ENCODE data around the gene SOAT2. TPM values are rescaled to one million over a fixed set of nuclear protein-coding genes. Genes with fewer than 3 reads are reported as not detected.

The SOAT2 gene
- total RNA-seq, 4 donors from 2014 or later = 0.31 TPM; not detected in 3

DNA sequence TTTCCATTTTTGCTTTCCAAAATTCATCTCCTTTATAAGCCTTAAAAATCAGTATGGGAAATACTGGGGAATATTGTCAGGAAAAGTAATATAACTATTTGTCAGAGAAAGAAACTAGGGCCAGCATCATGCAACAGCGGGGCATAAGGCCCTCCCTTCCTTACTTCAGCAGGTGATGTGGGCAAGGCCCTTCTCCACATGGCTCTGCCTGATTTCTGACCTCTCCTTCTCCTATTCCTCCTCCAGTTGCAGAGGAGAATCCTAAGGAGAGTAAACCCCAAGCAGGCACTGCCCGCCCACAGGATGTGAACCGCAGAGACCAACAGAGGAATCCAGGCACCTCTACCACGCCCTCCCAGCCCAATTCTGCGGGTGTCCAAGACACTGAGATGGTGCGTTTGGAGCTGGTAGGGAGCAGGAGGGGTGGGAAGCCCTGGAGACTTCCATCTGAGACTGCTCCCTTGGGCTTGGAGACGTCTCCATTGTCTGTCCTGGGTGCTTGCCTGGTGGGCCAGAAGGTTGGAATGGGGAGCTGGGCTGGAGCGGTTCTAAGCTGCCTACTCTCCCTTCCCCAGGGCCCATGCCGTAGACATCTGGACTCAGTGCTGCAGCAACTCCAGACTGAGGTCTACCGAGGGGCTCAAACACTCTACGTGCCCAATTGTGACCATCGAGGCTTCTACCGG is 2.7 kb upstream of the SOAT2 start:
- peaks cover 0 to 28% of the 10 kb centered on the region in 2 donors for H3K36me3 ChIP-seq
- ATAC-seq = no peak
- WGBS, 2 donors (ENCODE audit: low coverage in 1 of 2) = 70 to 80% methylated on average over 2 to 10 of the region's 13 CpGs
- H3K4me1 ChIP-seq = peaks cover 0 to 62% (median 32%) of the 10 kb centered on the region in 3 donors
- H3K27ac ChIP-seq = peak overlapping the region in 2 of 4 donors; percentile 49 to 95
- H3K4me3 ChIP-seq = peak overlapping the region in 1 of 2 donors; percentile 83
- H3K27me3 ChIP-seq = no peaks in the 10 kb centered on the region
- H3K9me3 ChIP-seq = no peaks in the 10 kb centered on the region
- TF ChIP-seq EP300 (IDR thresholded peaks at IDR 0.05) = no peak
- TF ChIP-seq POLR2AphosphoS5 (IDR thresholded peaks at IDR 0.05) = no peak
- no peak for TF ChIP-seq POLR2A (IDR thresholded peaks at IDR 0.05)

DNA sequence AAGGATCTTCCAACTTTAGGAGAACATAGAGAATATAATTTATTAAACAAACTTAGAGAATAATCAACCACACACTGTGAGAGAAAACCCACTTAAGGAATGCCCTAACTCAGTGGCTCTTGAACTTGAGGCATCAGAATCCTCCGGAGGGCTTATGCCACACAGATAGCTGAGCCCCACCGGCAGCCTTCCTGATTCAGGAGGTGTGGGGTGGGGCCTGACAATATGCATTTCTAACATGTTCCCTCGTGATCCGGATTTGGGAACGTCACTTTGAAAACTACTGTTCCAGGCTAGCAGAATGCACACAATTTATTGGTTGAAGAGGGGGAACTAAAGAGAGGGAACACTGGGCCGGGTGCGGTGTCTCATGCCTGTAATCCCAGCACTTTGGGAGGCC is 2.0 kb upstream of the SOAT2 start:
- Histone ChIP-seq H3K36me3 (peaks cover 0 to 28% of the 10 kb centered on the region in 2 donors), H3K4me3 (peak overlapping the region in 1 of 2 donors; percentile 83), H3K27ac (peak overlapping the region in 2 of 4 donors; percentile 30 to 95), H3K27me3 (no peaks in the 10 kb centered on the region), H3K9me3 (no peaks in the 10 kb centered on the region), H3K4me1 (peaks cover 0 to 61% (median 30%) of the 10 kb centered on the region in 3 donors)
- TF ChIP-seq EP300 (IDR thresholded peaks at IDR 0.05) = no peak
- TF ChIP-seq POLR2AphosphoS5 (IDR thresholded peaks at IDR 0.05) = no peak
- TF ChIP-seq, protein P1, sequence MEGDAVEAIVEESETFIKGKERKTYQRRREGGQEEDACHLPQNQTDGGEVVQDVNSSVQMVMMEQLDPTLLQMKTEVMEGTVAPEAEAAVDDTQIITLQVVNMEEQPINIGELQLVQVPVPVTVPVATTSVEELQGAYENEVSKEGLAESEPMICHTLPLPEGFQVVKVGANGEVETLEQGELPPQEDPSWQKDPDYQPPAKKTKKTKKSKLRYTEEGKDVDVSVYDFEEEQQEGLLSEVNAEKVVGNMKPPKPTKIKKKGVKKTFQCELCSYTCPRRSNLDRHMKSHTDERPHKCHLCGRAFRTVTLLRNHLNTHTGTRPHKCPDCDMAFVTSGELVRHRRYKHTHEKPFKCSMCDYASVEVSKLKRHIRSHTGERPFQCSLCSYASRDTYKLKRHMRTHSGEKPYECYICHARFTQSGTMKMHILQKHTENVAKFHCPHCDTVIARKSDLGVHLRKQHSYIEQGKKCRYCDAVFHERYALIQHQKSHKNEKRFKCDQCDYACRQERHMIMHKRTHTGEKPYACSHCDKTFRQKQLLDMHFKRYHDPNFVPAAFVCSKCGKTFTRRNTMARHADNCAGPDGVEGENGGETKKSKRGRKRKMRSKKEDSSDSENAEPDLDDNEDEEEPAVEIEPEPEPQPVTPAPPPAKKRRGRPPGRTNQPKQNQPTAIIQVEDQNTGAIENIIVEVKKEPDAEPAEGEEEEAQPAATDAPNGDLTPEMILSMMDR (IDR thresholded peaks at IDR 0.05) = no peak
- no peak for TF ChIP-seq POLR2A (IDR thresholded peaks at IDR 0.05)
- WGBS, 2 donors (ENCODE audit: low coverage in 1 of 2) = 57 to 64% methylated on average over 1 to 7 of the region's 7 CpGs
- ATAC-seq = no peak

DNA sequence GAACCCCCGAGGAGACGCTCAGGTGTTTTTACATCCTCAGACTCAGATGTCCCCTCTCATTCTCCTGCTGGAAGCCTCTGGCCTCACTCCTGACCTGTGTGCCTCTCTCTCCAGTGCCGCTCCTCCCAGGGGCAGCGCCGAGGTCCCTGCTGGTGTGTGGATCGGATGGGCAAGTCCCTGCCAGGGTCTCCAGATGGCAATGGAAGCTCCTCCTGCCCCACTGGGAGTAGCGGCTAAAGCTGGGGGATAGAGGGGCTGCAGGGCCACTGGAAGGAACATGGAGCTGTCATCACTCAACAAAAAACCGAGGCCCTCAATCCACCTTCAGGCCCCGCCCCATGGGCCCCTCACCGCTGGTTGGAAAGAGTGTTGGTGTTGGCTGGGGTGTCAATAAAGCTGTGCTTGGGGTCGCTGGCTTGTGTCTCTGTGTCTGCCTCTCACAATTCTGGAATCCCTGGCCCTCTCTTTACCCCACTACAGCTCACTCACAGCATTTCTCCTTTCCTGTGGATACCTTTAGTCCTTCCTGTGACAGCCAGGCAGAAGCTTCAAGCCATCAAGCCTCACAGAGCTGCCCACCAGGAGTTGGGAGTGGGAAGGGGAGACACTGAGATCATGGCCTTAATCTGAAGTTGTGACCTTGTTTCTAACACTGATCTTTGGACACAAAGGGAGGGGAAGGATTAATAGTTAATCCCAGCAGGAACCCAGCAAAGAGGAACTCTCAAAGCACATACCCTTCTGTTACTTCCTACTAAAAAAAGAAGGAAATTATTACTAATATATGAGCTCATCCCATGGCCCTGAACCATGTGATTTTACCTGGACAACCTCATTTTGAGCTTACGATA is 1.1 kb upstream of the SOAT2 start:
- Histone ChIP-seq H3K9me3 (no peaks in the 10 kb centered on the region), H3K27ac (peak overlapping the region in 2 of 4 donors; percentile 12 to 18), H3K27me3 (no peaks in the 10 kb centered on the region), H3K4me1 (peaks cover 5 to 61% (median 23%) of the 10 kb centered on the region in 3 donors), H3K4me3 (no peak overlapping the region), H3K36me3 (peaks cover 0 to 28% of the 10 kb centered on the region in 2 donors)
- no peak for TF ChIP-seq POLR2A (IDR thresholded peaks at IDR 0.05)
- no peak for TF ChIP-seq POLR2AphosphoS5 (IDR thresholded peaks at IDR 0.05)
- TF ChIP-seq, protein P1 (IDR thresholded peaks at IDR 0.05) = no peak
- no peak for TF ChIP-seq EP300 (IDR thresholded peaks at IDR 0.05)
- no peak for ATAC-seq
- 65 to 88% methylated on average over 1 to 2 of the region's 12 CpGs for WGBS, 2 donors (ENCODE audit: low coverage in 1 of 2)

DNA sequence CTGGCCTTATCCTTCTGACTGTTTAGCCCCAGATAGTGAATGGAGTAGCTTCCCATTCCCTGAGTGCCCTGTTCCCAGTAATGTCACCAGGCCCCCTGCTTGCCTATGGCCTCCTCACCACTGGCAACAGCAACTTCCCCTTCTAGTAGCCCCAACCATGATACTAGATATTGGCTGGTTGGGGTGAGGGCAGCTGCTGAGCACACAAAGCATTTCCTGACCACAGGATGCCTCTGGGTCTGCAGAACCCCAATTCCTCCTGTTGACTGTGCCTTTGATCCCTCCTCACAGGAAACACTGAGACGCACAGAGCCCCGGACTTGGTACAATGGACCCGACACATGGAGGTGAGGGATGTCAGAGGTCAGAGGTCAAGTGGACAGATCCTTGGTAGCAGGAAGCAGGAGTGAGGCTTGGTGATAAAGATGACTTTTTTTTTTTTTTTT is 597 bp downstream of the SOAT2 start:
- Histone ChIP-seq H3K36me3 (peaks cover 0 to 28% of the 10 kb centered on the region in 2 donors), H3K4me3 (no peak overlapping the region), H3K4me1 (peaks cover 5 to 58% (median 10%) of the 10 kb centered on the region in 3 donors), H3K9me3 (no peaks in the 10 kb centered on the region), H3K27me3 (no peaks in the 10 kb centered on the region), H3K27ac (peak overlapping the region in 1 of 4 donors; percentile 14)
- TF ChIP-seq POLR2A (IDR thresholded peaks at IDR 0.05) (no peak), POLR2AphosphoS5 (IDR thresholded peaks at IDR 0.05) (no peak)
- TF ChIP-seq, protein P1 (IDR thresholded peaks at IDR 0.05) = no peak
- no CpG with 5 or more reads among the region's 3 CpGs for WGBS, 2 donors (ENCODE audit: low coverage in 1 of 2)
- no peak for ATAC-seq

DNA sequence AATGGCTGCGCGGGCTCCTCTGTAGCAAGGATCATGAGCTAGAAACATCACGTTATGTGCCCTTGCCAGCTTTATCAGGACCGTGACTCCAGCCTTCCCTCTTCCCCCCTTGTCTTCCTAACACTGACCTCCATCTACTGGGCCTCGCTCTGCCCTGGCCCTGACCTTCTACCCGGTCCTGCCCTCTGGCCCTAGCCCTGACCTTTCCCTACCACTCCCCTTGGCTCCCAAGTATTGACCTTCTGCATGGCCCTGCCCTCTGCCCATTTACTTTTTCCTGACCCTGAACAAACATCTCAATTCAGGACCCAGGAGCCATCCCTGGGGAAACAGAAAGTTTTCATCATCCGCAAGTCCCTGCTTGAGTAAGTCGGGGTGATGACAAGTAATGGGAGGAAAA is 2.0 kb downstream of the SOAT2 start:
- H3K27ac ChIP-seq = no peak overlapping the region
- 86 to 95% methylated on average over 5 to 6 of the region's 8 CpGs for WGBS, 2 donors (ENCODE audit: low coverage in 1 of 2)
- ATAC-seq = no peak

More for the DNA sequence above, 2.0 kb downstream of the SOAT2 start:
- no peak overlapping the region for H3K4me3 ChIP-seq
- peaks cover 0 to 28% of the 10 kb centered on the region in 2 donors for H3K36me3 ChIP-seq
- H3K9me3 ChIP-seq = no peaks in the 10 kb centered on the region
- TF ChIP-seq, protein P1 (IDR thresholded peaks at IDR 0.05) = no peak
- TF ChIP-seq POLR2A (IDR thresholded peaks at IDR 0.05) (no peak), EP300 (IDR thresholded peaks at IDR 0.05) (no peak)
- H3K4me1 ChIP-seq = peaks cover 4 to 47% (median 5%) of the 10 kb centered on the region in 3 donors
- H3K27me3 ChIP-seq = no peaks in the 10 kb centered on the region

All from gastroesophageal sphincter (tissue), 4 donors.